Posterior vena cava (tissue), 2 donors: ENCODE data around the gene PCDHGA1. TPM values are rescaled to one million over a fixed set of nuclear protein-coding genes. Genes with fewer than 3 reads are reported as not detected.
"Not testable (repeated sequence)": the region's sequence is repeated elsewhere in the genome, so short reads cannot be mapped to it uniquely, and the experiment has no call there.

Source experiments
- DNase-seq: peaks from one replicate; pipeline ENCODE4 v3.0.0-alpha.2; 2020; ENCODE audit warnings: low spot score
- intact Hi-C, 2 donors: fragments of 100-400 bp; cut with DNase I; formaldehyde crosslinking; loops; one replicate each; pipeline versions ENCODE4 v1.14.1 to v1.14.2; 2022 to 2023
- total RNA-seq, 2 donors: library from RNA; stranded (reverse); fragmentation: NEBNext Ultra II Directional; extraction: Animal tissue kit (Norgen Biotek cat#: 25700); gene quantifications; one replicate each; pipeline ENCODE4 v1.2.1, GENCODE V29; 2021
- donor health status: DM: yes; HTN: yes; CAD: no.
- donor health status: DM: yes; HTN: yes; CAD: no.

Gene PCDHGA1
- total RNA-seq, 2 donors from 2014 or later: 0.81 to 0.93 TPM

DNA sequence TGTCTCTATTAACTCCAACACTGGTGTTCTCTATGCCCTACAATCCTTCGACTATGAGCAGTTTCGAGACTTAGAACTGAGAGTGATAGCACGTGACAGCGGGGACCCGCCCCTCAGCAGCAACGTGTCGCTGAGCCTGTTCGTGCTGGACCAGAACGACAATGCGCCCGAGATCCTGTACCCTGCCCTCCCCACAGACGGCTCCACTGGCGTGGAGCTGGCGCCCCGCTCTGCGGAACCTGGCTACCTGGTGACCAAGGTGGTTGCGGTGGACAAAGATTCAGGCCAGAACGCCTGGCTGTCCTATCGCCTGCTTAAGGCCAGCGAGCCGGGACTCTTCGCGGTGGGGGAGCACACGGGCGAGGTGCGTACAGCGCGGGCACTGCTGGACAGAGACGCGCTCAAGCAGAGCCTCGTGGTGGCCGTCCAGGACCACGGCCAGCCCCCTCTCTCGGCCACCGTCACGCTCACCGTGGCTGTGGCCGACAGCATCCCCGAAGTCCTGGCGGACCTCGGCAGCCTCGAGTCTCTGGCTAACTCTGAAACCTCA lies 92.5 kb downstream of the PCDHGA1 start:
- no peak for DNase-seq
- intact Hi-C loops: loop anchor here in 1 of 2 donors (10.0 kb wide), 1 partner anchor 102 kb away; no protein-coding TSS in a partner anchor

DNA sequence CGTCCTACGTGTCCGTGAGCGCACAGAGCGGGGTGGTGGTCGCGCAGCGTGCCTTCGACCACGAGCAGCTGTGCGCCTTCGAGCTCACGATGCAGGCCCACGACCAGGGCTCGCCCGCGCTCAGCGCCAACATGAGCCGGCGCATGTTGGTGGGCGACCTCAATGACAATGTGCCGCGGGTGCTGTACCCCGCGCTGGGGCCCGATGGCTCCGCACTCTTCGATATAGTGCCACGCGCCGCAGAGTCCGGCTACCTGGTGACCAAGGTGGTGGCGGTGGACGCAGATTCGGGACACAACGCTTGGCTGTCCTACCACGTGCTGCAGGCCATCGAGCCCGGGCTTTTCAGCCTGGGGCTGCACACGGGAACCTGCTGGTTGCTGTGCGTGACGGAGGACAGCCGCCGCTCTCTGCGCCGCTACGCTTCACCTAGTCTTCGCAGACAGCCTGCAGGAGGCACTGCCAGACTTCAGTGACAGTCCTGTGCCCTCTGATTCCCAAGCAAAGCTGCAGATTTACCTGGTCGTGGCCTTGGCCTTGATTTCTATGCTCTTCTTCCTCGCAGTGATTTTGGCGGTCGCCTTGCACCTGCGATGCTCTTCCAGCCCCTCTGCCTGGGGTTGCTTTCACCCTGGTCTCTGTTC lies 97.6 kb downstream of the PCDHGA1 start:
- intact Hi-C loops: loop anchor here in 1 of 2 donors (10.0 kb wide), 1 partner anchor 97 kb away; no protein-coding TSS in a partner anchor
- no peak for DNase-seq

DNA sequence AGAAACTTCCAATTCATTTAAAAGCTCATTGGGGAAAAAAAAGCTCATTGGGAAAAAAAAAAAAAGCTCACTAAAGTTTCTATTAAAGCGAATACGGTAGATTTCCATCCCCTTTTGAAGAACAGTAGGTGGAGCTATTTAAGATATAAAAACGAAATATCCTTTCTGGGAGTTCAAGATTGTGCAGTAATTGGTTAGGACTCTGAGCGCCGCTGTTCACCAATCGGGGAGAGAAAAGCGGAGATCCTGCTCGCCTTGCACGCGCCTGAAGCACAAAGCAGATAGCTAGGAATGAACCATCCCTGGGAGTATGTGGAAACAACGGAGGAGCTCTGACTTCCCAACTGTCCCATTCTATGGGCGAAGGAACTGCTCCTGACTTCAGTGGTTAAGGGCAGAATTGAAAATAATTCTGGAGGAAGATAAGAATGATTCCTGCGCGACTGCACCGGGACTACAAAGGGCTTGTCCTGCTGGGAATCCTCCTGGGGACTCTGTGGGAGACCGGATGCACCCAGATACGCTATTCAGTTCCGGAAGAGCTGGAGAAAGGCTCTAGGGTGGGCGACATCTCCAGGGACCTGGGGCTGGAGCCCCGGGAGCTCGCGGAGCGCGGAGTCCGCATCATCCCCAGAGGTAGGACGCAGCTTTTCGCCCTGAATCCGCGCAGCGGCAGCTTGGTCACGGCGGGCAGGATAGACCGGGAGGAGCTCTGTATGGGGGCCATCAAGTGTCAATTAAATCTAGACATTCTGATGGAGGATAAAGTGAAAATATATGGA lies 100.2 kb downstream of the PCDHGA1 start, which contains the start of gene PCDHGA12:
PCDHGA12 (plus strand) TSS at position 176 of the 782 bp plus-strand sequence; CDS start at position 429, 253 bp downstream.
- DNase-seq: no peak
- intact Hi-C loops: no loop called here

DNA sequence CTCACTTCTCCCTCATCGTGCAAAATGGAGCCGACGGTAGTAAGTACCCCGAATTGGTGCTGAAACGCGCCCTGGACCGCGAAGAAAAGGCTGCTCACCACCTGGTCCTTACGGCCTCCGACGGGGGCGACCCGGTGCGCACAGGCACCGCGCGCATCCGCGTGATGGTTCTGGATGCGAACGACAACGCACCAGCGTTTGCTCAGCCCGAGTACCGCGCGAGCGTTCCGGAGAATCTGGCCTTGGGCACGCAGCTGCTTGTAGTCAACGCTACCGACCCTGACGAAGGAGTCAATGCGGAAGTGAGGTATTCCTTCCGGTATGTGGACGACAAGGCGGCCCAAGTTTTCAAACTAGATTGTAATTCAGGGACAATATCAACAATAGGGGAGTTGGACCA lies 101.0 kb downstream of the PCDHGA1 start:
- DNase-seq: no peak
- intact Hi-C loops: no loop called here

DNA sequence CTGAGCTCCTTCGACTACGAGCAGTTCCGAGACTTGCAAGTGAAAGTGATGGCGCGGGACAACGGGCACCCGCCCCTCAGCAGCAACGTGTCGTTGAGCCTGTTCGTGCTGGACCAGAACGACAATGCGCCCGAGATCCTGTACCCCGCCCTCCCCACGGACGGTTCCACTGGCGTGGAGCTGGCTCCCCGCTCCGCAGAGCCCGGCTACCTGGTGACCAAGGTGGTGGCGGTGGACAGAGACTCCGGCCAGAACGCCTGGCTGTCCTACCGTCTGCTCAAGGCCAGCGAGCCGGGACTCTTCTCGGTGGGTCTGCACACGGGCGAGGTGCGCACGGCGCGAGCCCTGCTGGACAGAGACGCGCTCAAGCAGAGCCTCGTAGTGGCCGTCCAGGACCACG lies 102.0 kb downstream of the PCDHGA1 start:
- DNase-seq, intact Hi-C loops: not testable (repeated sequence)

DNA sequence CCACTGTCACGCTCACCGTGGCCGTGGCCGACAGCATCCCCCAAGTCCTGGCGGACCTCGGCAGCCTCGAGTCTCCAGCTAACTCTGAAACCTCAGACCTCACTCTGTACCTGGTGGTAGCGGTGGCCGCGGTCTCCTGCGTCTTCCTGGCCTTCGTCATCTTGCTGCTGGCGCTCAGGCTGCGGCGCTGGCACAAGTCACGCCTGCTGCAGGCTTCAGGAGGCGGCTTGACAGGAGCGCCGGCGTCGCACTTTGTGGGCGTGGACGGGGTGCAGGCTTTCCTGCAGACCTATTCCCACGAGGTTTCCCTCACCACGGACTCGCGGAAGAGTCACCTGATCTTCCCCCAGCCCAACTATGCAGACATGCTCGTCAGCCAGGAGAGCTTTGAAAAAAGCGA lies 102.4 kb downstream of the PCDHGA1 start:
- DNase-seq, intact Hi-C loops: not testable (repeated sequence)

DNA sequence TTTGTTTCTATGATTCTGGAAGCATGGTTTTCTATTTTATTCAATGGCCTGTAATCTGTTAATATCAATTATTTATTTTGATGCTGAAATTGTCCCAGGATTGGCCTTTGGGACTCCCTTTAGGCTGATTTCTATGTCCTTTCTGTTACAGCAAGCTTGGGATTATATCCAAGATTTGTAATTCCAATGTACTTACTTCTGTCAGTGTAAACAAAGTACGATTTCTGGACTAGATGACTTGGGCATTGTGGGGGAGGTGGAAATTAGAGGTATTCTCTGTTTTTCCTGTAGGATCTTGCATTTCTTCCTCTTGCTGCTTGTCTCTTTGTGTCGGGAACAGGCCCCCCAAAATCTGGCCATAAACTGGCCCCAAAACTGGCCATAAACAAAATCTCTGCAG lies 103.7 kb downstream of the PCDHGA1 start:
- no peak for DNase-seq
- intact Hi-C loops: no loop called here

DNA sequence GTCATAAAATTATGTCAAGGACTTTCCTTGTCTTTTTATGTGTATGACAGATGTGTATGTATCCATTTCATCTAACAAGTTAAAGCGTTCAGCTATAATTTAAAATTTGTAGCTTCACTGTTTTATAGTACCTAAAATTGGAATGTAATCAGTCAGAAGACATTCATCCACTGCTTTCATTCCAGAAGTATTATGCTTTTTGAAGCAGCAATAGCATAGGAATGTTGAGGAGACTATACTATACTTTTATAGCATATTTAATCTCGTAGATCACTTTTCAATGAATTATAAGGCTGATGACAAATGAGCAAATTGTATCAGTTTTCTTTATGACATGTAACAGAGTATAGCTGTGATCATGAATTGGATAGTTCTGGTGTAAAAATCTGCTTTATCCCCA lies 106.9 kb downstream of the PCDHGA1 start:
- intact Hi-C loops: no loop called here
- DNase-seq: no peak

DNA sequence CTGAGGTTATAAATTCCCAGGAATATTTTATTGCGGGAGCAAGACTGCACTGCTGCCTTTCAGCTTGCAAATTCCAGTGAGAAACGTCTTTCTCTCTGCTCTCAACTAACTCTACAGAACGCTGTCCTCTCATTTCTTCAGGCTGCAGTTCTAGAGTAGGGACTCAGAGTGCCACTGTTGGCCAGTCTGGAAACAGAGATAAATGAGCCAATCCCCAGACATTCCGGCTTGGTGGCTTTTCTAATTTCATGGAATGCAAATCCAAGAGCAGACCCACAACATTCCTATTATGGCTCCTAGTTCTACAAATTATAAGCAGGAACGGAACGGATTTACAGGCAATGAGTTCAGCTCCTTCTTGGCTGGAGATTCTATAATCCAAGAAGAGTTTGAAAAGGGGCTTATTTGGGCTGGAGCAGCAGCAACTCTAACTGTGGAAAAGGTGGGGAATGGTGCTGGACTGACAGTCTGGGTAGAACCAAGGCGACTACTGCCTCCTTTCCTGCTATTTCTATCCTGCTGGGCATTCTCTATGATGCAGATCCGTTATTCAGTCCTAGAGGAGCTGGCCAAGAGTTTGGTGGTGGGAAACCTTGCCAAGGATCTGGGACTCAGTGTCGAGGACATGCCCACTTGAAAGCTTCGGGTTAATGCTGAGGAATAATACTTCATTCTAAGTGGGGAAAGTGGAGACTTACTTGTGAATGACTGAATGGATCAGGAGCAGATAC lies 109.3 kb downstream of the PCDHGA1 start:
- intact Hi-C loops: no loop called here
- DNase-seq: no peak

DNA sequence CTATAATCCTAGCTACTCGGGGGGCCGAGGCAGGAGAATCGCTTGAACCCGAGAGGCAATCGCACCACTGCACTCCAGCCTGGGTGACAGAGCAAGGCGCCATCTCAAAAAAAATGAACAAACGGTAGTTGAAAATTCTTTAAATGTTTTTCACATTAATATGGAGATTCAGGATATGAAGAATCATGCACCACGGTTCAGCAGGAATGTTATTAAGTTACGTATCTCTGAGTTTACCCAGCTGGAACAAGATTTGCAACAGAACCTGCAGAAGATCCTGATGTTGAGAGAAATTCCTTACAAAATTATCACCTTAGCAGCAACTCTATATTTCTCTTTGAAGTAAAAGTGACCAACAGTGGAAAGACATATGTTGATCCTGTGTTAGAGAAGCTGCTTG lies 110.0 kb downstream of the PCDHGA1 start:
- DNase-seq: no peak
- intact Hi-C loops: no loop called here

DNA sequence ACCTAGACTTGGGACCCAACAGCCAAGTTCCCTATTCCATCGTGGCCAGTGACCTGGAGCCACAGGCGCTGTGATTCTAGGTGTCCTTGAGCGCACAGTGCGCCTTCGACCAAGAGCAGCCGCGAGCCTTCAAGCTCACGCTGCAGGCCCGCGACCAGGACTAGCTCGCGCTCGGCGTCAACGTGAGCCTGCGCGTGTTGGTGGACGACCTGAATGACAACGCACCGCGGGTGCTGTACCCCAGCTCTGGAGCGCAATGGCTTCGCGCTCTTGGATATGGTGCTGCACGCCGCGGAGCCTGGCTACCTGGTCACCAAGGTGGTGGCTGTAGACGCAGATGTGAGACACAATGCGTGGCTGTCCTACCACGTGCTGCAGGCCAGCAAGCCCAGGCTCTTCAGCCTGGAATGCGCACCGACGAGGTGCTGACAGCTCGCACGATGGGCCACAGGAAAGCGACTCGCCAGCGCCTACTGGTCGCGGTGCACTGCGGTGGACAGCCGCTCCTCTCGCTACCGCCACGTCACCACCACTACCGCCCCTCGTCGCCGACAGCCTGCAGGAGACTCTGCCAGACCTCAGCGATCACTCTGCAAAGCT lies 111.4 kb downstream of the PCDHGA1 start:
- DNase-seq: no peak
- intact Hi-C loops: no loop called here

DNA sequence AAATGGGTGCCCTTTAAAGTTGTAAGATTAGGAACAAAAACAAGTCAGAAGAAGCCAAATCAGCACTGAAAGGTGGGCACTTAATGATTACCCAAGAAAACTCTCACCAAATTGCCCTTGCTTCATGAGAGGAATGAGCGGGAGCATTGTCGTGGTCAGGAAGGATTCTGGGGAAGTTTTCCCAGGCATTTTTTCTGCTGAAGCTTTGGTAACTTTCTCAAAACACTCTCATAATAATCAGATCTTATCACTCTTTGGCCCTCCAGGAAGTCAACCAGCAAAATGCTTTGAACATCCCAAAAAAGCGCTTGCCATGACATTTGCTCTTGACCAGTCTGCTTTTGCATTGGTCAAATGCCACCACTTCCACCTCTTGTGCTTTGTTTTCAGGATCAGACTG lies 135.0 kb downstream of the PCDHGA1 start:
- intact Hi-C loops: no loop called here
- DNase-seq: no peak

DNA sequence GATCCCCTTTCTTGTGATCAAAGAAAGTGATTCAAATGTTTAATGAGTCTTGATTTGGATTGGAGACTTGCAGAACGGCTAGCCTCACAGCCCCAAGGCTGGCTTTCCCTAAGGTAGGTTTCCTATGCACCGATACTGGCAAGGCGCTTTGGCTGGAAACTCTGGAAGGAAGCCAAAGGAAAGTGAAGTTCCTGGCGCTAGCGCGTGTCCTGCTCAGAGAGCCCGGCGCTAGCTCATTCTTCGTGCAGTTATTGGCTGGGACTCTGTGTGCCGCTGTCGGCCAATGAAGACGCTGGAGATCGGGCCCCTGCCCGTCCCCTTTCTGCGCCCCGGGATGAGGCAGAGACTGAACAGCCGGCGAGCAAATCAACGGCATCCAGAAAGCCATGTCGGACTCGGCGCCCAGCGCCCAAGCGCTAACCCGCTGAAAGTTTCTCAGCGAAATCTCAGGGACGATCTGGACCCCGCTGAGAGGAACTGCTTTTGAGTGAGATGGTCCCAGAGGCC lies 145.4 kb downstream of the PCDHGA1 start, which contains the start of gene PCDHGC3:
PCDHGC3 (plus strand) TSS at position 342 of the 507 bp plus-strand sequence; CDS start at position 493, 151 bp downstream.
- intact Hi-C loops: loop anchor here in 1 of 2 donors (5.0 kb wide), 1 partner anchor 37 kb away; no protein-coding TSS in a partner anchor

DNA sequence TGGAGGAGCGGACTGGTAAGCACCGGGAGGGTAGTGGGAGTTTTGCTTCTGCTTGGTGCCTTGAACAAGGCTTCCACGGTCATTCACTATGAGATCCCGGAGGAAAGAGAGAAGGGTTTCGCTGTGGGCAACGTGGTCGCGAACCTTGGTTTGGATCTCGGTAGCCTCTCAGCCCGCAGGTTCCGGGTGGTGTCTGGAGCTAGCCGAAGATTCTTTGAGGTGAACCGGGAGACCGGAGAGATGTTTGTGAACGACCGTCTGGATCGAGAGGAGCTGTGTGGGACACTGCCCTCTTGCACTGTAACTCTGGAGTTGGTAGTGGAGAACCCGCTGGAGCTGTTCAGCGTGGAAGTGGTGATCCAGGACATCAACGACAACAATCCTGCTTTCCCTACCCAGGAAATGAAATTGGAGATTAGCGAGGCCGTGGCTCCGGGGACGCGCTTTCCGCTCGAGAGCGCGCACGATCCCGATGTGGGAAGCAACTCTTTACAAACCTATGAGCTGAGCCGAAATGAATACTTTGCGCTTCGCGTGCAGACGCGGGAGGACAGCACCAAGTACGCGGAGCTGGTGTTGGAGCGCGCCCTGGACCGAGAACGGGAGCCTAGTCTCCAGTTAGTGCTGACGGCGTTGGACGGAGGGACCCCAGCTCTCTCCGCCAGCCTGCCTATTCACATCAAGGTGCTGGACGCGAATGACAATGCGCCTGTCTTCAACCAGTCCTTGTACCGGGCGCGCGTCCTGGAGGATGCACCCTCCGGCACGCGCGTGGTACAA lies 146.0 kb downstream of the PCDHGA1 start:
- intact Hi-C loops: loop anchor here in 1 of 2 donors (5.0 kb wide), 1 partner anchor 36 kb away; no protein-coding TSS in a partner anchor
- DNase-seq: peak; percentile 92

More for the DNA sequence above, 145.4 kb downstream of the PCDHGA1 start, which contains the start of gene PCDHGC3:
- DNase-seq: peak; percentile 97

DNA sequence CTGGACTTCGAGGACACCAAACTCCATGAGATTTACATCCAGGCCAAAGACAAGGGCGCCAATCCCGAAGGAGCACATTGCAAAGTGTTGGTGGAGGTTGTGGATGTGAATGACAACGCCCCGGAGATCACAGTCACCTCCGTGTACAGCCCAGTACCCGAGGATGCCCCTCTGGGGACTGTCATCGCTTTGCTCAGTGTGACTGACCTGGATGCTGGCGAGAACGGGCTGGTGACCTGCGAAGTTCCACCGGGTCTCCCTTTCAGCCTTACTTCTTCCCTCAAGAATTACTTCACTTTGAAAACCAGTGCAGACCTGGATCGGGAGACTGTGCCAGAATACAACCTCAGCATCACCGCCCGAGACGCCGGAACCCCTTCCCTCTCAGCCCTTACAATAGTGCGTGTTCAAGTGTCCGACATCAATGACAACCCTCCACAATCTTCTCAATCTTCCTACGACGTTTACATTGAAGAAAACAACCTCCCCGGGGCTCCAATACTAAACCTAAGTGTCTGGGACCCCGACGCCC lies 146.8 kb downstream of the PCDHGA1 start:
- no peak for DNase-seq
- intact Hi-C loops: loop anchor here in 1 of 2 donors (5.0 kb wide), 1 partner anchor 35 kb away; no protein-coding TSS in a partner anchor

DNA sequence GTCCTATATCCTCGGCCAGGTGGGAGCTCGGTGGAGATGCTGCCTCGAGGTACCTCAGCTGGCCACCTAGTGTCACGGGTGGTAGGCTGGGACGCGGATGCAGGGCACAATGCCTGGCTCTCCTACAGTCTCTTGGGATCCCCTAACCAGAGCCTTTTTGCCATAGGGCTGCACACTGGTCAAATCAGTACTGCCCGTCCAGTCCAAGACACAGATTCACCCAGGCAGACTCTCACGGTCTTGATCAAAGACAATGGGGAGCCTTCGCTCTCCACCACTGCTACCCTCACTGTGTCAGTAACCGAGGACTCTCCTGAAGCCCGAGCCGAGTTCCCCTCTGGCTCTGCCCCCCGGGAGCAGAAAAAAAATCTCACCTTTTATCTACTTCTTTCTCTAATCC lies 147.5 kb downstream of the PCDHGA1 start:
- intact Hi-C loops: loop anchor here in 1 of 2 donors (5.0 kb wide), 1 partner anchor 34 kb away; no protein-coding TSS in a partner anchor
- DNase-seq: no peak

DNA sequence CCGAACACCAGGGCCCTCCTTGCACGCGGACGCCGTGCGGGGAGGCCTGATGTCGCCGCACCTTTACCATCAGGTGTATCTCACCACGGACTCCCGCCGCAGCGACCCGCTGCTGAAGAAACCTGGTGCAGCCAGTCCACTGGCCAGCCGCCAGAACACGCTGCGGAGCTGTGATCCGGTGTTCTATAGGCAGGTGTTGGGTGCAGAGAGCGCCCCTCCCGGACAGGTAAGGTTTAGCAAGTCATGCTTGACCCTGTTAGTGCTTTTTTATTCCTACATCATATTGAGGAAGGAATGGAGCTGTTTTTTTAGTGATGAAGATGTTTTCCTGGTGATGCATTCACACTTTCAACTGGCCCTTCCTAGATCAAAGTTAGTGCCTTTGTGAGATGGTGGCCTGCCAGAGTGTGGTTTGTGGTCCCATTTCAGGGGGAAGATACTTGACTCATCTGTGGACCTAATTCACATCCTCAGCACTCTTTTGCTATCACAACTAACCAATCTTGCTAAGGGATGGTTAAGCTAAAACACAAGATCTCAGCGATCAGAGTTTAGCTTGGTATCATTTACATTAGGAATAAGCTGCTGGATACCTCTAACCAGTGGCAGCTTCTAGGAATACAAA lies 148.1 kb downstream of the PCDHGA1 start:
- DNase-seq: peak; percentile 80
- intact Hi-C loops: loop anchor here in 1 of 2 donors (5.0 kb wide), 1 partner anchor 34 kb away; no protein-coding TSS in a partner anchor
